Fibroblast of the aortic adventitia (primary cell): Measurements from ENCODE around the gene SBF1. TPM values are rescaled to one million over a fixed set of nuclear protein-coding genes. Genes with fewer than 3 reads are reported as not detected.
"Not testable (repeated sequence)": the region's sequence is repeated elsewhere in the genome, so short reads cannot be mapped to it uniquely, and the experiment has no call there.

Experiments used
- DNase-seq: peaks from one replicate; pipeline ENCODE4 v3.0.0-alpha.2; 2010; ENCODE audit warnings: low read depth
- H3K4me3 ChIP-seq: 2 replicates; pipeline ENCODE4 v1.5.1; 2011; ENCODE audit warnings: low read depth, mild to moderate bottlenecking, control low read depth, low read length, moderate library complexity
- total RNA-seq: library from RNA; depleted of rRNA; stranded (reverse); fragments of >200 nt; gene quantifications from 2 replicates; pipeline ENCODE4 v1.2.3, GENCODE V29; 2012; ENCODE audit warnings: low replicate concordance
- TF ChIP-seq, protein P1 (sequence below): IDR thresholded peaks from 2 replicates; pipeline ENCODE4 v1.5.1; 2011; ENCODE audit warnings: mild to moderate bottlenecking, low read length, control low read depth, inconsistent platforms; ENCODE audit not compliant: insufficient read depth

The SBF1 gene
- total RNA-seq, 1 donor, result 70.9 TPM

GRCh38 chr22:50400931-50401330 lies 73.9 kb downstream of the SBF1 start:
- H3K4me3 ChIP-seq, result no peak overlapping the region
- TF ChIP-seq, protein P1, sequence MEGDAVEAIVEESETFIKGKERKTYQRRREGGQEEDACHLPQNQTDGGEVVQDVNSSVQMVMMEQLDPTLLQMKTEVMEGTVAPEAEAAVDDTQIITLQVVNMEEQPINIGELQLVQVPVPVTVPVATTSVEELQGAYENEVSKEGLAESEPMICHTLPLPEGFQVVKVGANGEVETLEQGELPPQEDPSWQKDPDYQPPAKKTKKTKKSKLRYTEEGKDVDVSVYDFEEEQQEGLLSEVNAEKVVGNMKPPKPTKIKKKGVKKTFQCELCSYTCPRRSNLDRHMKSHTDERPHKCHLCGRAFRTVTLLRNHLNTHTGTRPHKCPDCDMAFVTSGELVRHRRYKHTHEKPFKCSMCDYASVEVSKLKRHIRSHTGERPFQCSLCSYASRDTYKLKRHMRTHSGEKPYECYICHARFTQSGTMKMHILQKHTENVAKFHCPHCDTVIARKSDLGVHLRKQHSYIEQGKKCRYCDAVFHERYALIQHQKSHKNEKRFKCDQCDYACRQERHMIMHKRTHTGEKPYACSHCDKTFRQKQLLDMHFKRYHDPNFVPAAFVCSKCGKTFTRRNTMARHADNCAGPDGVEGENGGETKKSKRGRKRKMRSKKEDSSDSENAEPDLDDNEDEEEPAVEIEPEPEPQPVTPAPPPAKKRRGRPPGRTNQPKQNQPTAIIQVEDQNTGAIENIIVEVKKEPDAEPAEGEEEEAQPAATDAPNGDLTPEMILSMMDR, result no peak
- no peak for DNase-seq

- no peak for DNase-seq
- H3K4me3 ChIP-seq, result no peak overlapping the region
- TF ChIP-seq, protein P1, result no peak
These were observed 74.4 kb downstream of the SBF1 start for GRCh38 chr22:50400406-50400805.

GRCh38 chr22:50399751-50400331 lies 75.0 kb downstream of the SBF1 start:
- no peak for DNase-seq
- no peak overlapping the region for H3K4me3 ChIP-seq
- TF ChIP-seq, protein P1, result peak; percentile 36

DNA sequence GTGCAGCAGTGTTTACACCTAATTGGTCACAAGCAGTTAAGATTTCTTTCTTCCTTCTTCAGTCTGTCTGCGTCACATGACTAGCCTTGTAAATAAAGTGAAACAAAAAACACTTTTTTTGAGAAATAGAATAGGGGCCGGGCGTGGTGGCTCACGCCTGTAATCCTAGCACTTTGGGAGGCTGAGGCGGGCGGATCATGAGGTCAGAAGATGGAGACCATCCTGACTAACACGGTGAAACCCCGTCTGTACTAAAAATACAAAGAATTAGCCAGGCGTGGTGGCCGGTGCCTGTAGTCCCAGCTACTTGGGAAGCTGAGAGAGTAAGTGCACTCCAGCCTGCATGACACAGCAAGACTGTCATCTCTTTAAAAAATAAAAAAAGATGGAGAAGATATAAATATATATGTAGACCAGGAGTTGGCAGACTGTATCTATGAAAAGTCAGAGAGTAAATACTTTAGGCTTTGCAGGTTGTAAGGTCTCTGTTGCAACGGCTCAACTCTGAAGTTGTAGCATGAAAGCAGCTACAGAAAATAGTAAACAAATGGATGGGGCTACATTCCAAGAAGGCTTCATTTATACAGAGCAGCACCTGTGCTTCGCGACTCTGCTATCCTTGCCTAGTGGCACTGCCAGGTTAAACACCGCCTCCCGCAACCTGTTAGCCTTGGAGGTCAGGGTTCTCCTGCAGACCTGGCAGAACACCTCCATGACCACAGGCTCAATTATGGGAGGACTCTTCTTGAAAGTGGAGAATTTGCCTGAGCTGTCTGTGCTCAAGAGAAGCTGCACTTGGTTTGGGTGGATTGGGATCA lies 75.8 kb downstream of the SBF1 start:
- DNase-seq, result no peak
- H3K4me3 ChIP-seq, result no peak overlapping the region
- TF ChIP-seq, protein P1, result no peak

- not testable (repeated sequence) for DNase-seq
These were observed 77.3 kb downstream of the SBF1 start for GRCh38 chr22:50397371-50398060.

DNA sequence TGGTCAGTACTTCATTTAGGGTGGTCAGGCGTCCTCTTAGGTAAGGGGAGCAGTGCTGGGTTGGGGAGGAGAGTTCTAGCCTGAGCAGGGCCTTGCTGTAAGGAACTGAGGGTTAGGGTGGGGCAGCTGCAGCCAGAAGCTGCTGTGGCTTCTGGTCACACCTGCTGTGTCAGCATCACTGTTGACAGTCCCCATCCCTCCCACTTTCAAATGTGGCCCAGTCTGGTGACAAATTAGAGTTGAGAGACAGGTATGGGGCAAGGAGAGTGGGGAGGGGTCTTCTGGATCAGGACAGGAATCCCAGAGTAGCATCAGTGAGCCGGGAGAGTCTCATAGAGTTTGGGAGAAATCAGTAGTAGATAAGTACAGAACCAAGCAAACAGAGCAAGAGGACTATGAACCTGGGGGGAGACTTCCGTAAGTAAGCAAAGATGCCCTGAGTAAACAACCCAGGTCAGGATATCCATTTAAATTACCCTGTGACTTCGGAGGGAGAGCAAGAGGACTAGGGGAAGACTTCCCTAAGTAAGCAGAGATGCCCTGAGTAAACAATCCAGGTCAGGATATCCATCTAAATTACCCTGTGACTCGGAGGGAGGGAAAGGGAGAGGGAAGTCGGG lies 78.0 kb downstream of the SBF1 start:
- TF ChIP-seq, protein P1, result no peak
- no peak for DNase-seq
- no peak overlapping the region for H3K4me3 ChIP-seq

More at GRCh38 chr22:50397371-50398060, 77.3 kb downstream of the SBF1 start:
- H3K4me3 ChIP-seq, result not testable (repeated sequence)

Other genes starting within 250 kb of the SBF1 start
- gene TUBGCP6, start 230.0 kb downstream of the SBF1 start, total RNA-seq, result 23.6 and 39.7 TPM in 2 replicates
- gene HDAC10, start 223.8 kb downstream of the SBF1 start, total RNA-seq, result 15.4 and 26.7 TPM in 2 replicates
- gene MAPK12, start 213.4 kb downstream of the SBF1 start, total RNA-seq, result 28.0 and 35.5 TPM in 2 replicates
- gene MAPK11, start 204.7 kb downstream of the SBF1 start, total RNA-seq, result 3.0 and 5.8 TPM in 2 replicates
- 130 and 218 TPM in 2 replicates for gene PLXNB2, start 167.4 kb downstream of the SBF1 start, total RNA-seq
- 2.8 and 4.3 TPM in 2 replicates for gene DENND6B, start 148.0 kb downstream of the SBF1 start, total RNA-seq
- gene PPP6R2, start 131.7 kb downstream of the SBF1 start, total RNA-seq, result 38.5 and 62.6 TPM in 2 replicates
- 2.5 and 8.0 TPM in 2 replicates for gene ADM2, start 6.5 kb upstream of the SBF1 start, total RNA-seq
- not detected in 2 replicates for gene MIOX, start 11.8 kb upstream of the SBF1 start, total RNA-seq
- 21.4 and 50.6 TPM in 2 replicates for gene LMF2, start 32.7 kb upstream of the SBF1 start, total RNA-seq
- 30.9 and 49.1 TPM in 2 replicates for gene NCAPH2, start 33.2 kb upstream of the SBF1 start, total RNA-seq
- 0.49 and 3.4 TPM in 2 replicates for gene SCO2, start 50.6 kb upstream of the SBF1 start, total RNA-seq
- 22.7 and 23.7 TPM in 2 replicates for gene TYMP, start 55.0 kb upstream of the SBF1 start, total RNA-seq
- gene KLHDC7B, start 70.9 kb upstream of the SBF1 start, total RNA-seq, result 1.1 and 2.4 TPM in 2 replicates
- gene SYCE3, start 87.9 kb upstream of the SBF1 start, total RNA-seq, result not detected in 2 replicates
- gene CPT1B, start 103.4 kb upstream of the SBF1 start, total RNA-seq, result 1.1 TPM in 1 of 2 replicates, not detected in the other
- gene CHKB, start 107.8 kb upstream of the SBF1 start, total RNA-seq, result 20.2 and 27.5 TPM in 2 replicates
- 0.27 and 1.1 TPM in 2 replicates for gene MAPK8IP2, start 125.8 kb upstream of the SBF1 start, total RNA-seq
- gene ARSA, start 153.1 kb upstream of the SBF1 start, total RNA-seq, result 21.9 and 30.3 TPM in 2 replicates
- 0.90 and 0.98 TPM in 2 replicates for gene SHANK3, start 197.8 kb upstream of the SBF1 start, total RNA-seq